HFFc6 (cell line): ENCODE measurements around the gene RCSD1. TPM values are rescaled to one million over a fixed set of nuclear protein-coding genes. Genes with fewer than 3 reads are reported as not detected.

Source experiments
- DNase-seq: peaks from one replicate; pipeline ENCODE4 v3.0.0-alpha.2; 2018
- H3K27ac Mint-ChIP-seq: 2 replicates; pipeline ENCODE4 v1.8.0; 2020; ENCODE audit warnings: mild to moderate bottlenecking, mixed read lengths
- H3K27me3 Mint-ChIP-seq: 2 replicates; pipeline ENCODE4 v1.8.0; 2021; ENCODE audit warnings: mild to moderate bottlenecking, moderate library complexity, mixed read lengths; ENCODE audit not compliant: insufficient read depth
- H3K36me3 Mint-ChIP-seq: 2 replicates; pipeline ENCODE4 v1.8.0; 2021; ENCODE audit warnings: low read depth, mixed read lengths
- H3K4me1 Mint-ChIP-seq: 2 replicates; pipeline ENCODE4 v1.8.0; 2020; ENCODE audit warnings: low read depth, mixed read lengths
- H3K4me3 Mint-ChIP-seq: 2 replicates; pipeline ENCODE4 v1.8.0; 2020; ENCODE audit warnings: mild to moderate bottlenecking, moderate library complexity, mixed read lengths
- H3K9me3 Mint-ChIP-seq: 2 replicates; pipeline ENCODE4 v1.8.0; 2020; ENCODE audit warnings: mild to moderate bottlenecking, mixed read lengths
- total RNA-seq, 6 experiments: library from RNA; stranded (reverse); fragmentation: NEBNext Ultra II Directional; extraction: Animal tissue kit (Norgen Biotek cat#: 25700); gene quantifications; 2 replicates in 1 of 6; 3 replicates in 5 of 6; pipeline ENCODE4 v1.2.3, GENCODE V29; 2021
- TF ChIP-seq, protein P1 (sequence below): fragments of 200-600 bp; sonication (generic); IDR thresholded peaks from 2 replicates; pipeline ENCODE4 v1.5.0; 2021; ENCODE audit warnings: antibody characterized with exemption, mild to moderate bottlenecking

The RCSD1 gene
- total RNA-seq, 6 experiments from 2014 or later = not detected

DNA sequence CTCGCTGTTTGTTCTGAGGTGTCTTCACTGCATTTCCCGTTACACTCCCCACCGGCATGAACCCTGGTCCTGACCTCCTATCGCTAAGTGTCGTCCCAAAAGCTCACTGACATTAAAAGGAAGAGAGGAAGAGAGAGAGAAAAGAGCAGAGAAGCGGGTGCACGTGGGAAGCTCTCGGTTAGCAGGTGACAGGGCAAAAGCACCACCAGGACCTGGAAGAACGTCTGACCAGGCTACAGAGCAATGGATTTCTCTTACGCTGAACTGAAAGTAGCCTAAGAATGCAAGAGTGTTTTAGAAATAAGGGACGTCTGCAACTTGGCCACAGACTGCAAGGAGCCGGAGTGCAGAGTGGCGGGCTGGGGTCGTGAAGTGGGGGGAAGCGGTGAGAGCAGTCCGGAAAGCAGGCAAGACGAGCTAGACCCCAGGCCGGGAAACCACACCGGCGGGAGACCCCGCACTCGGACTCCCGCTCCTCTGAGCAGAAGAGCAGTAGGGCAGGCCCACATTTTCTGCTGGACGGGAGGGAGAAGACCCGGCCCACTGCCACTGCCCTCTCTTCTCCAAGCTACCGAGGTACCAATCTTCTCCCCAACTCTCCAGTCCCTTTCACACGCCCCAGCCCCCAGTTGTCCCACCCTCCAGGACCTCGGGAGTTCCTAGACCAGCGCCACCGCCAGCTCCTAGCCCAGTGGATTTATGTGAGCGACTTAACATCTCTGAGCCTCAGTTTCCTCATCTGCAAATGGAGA lies 83.5 kb downstream of the RCSD1 start:
- Mint-ChIP-seq H3K4me1 (peaks cover 30% of the 10 kb centered on the region), H3K27ac (peak overlapping the region; percentile 92), H3K27me3 (peaks cover 13% of the 10 kb centered on the region), H3K36me3 (no peaks in the 10 kb centered on the region), H3K4me3 (peak overlapping the region; percentile 89), H3K9me3 (no peaks in the 10 kb centered on the region)
- TF ChIP-seq, protein P1, sequence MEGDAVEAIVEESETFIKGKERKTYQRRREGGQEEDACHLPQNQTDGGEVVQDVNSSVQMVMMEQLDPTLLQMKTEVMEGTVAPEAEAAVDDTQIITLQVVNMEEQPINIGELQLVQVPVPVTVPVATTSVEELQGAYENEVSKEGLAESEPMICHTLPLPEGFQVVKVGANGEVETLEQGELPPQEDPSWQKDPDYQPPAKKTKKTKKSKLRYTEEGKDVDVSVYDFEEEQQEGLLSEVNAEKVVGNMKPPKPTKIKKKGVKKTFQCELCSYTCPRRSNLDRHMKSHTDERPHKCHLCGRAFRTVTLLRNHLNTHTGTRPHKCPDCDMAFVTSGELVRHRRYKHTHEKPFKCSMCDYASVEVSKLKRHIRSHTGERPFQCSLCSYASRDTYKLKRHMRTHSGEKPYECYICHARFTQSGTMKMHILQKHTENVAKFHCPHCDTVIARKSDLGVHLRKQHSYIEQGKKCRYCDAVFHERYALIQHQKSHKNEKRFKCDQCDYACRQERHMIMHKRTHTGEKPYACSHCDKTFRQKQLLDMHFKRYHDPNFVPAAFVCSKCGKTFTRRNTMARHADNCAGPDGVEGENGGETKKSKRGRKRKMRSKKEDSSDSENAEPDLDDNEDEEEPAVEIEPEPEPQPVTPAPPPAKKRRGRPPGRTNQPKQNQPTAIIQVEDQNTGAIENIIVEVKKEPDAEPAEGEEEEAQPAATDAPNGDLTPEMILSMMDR = no peak
- no peak for DNase-seq

DNA sequence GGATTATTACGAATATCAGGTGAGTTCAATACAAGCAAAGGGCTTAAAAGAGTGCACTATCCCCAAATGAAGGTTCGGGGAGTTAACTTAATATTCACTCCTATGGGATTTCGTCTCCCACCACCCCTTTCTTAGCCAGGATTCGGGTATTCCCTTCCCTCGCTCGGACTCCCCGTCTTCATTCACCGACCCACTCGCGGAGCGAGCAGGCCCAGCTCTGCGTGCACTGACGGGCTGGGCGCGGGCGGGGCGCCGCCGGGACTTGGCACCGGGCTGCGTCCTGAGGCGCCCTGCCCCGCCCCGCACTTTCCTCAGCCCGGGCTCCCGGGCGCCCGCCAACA lies 84.0 kb downstream of the RCSD1 start:
- no peak for DNase-seq
- Mint-ChIP-seq H3K36me3 (no peaks in the 10 kb centered on the region), H3K4me3 (peak overlapping the region; percentile 89), H3K9me3 (no peaks in the 10 kb centered on the region), H3K27ac (peak overlapping the region; percentile 92), H3K4me1 (peaks cover 36% of the 10 kb centered on the region), H3K27me3 (peaks cover 12% of the 10 kb centered on the region)
- TF ChIP-seq, protein P1 = no peak

DNA sequence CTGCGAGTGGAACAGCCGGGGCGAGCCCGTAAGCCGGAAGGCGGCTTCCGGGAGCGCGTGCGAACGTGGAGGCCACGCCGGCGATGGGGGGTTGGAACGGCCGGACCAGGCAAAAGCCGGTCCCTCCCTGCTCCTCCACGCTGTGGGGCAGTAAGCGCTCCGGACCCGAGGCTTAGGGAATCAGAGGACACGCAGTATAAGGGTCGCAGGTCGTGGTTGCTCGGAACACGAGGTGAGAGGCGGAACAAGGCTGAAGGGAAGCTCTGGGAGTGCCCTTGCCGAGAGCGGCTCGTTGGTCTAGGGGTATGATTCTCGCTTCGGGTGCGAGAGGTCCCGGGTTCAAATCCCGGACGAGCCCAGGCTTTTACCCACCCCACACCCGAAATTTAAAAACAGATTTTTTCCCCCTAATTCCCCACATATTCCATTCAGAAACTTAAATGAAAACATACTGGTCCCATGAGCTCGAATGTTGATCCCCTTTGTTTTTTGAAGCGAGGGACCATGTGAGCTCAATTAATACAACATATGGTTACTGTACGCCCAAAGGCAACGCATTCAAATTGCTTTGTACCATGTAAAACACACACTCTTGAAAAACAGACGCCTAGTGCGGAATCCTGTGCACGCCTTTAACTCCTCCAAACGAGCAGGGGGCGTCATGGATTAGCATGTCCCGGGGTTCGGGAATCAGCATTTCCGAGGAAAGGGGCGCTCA lies 84.6 kb downstream of the RCSD1 start:
- Mint-ChIP-seq H3K27ac (peak overlapping the region; percentile 92), H3K36me3 (no peaks in the 10 kb centered on the region)

DNA sequence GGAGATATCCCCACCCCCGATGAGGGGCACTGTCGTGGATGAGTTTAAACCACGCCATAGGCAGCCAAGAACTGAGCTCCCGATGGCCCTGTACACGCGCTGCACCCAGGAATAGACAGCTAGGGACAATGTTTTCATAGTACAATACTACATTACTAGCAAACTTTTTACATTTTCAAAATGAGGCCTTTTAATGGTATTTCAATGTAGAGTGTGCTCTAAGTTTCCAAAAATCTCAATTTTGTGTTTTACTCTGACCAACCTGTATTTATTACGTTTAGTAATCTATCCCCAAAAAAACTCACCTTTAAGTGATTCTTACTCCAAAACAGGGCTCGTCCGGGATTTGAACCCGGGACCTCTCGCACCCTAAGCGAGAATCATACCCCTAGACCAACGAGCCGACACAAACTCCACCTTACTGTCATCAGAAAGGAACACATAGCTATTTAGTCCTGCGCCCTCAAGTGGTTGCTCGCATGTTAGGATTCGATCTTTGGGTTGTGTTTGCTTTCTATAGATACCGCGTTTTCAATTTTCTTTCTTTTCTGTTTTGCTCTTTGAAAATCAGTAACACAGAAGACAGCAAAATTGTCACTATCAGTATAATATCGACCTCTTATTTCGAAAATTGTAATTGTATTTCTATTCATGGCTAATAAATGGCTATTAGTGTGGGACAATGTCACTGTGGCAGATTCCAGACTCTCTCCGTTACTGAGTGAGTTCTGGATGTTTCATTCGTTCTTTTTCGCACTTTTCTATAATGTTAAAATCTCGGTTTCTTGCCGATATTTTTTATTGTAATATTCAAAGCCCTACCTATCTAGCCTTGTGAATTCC lies 85.3 kb downstream of the RCSD1 start:
- H3K4me3 Mint-ChIP-seq = peak overlapping the region; percentile 89
- H3K4me1 Mint-ChIP-seq = peaks cover 44% of the 10 kb centered on the region
- peak; percentile 73 for DNase-seq
- H3K27ac Mint-ChIP-seq = peak overlapping the region; percentile 92
- no peaks in the 10 kb centered on the region for H3K9me3 Mint-ChIP-seq
- TF ChIP-seq, protein P1 = peak; percentile 92
- H3K27me3 Mint-ChIP-seq = peaks cover 8% of the 10 kb centered on the region
- H3K36me3 Mint-ChIP-seq = no peaks in the 10 kb centered on the region

More for the DNA sequence above, 84.6 kb downstream of the RCSD1 start:
- H3K4me1 Mint-ChIP-seq = peaks cover 41% of the 10 kb centered on the region
- peak; percentile 77 for DNase-seq
- H3K27me3 Mint-ChIP-seq = peaks cover 10% of the 10 kb centered on the region
- TF ChIP-seq, protein P1 = no peak
- peak overlapping the region; percentile 89 for H3K4me3 Mint-ChIP-seq
- no peaks in the 10 kb centered on the region for H3K9me3 Mint-ChIP-seq

DNA sequence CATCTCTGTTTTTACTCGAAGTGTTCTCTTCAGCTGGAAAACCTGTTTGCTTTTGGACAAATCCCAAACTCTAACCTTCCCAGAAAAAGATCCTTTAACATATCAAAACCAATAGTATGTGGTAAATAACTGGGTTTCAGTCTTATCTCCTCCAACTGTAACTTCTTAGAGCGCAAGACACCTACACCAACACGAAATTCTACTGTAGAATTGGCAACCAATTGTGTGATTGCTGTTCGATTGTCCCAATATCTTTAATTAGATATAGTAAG lies 85.9 kb downstream of the RCSD1 start:
- H3K4me3 Mint-ChIP-seq = peak overlapping the region; percentile 89
- no peak for DNase-seq
- H3K27ac Mint-ChIP-seq = peak overlapping the region; percentile 92
- H3K4me1 Mint-ChIP-seq = peaks cover 50% of the 10 kb centered on the region
- no peaks in the 10 kb centered on the region for H3K36me3 Mint-ChIP-seq
- TF ChIP-seq, protein P1 = no peak
- no peaks in the 10 kb centered on the region for H3K9me3 Mint-ChIP-seq
- peaks cover 8% of the 10 kb centered on the region for H3K27me3 Mint-ChIP-seq
